ENCODE results near the gene ATOH7.
A peak's percentile ranks its signal among the peaks of the same experiment; 100 is the strongest.

Gene ATOH7

DNA sequence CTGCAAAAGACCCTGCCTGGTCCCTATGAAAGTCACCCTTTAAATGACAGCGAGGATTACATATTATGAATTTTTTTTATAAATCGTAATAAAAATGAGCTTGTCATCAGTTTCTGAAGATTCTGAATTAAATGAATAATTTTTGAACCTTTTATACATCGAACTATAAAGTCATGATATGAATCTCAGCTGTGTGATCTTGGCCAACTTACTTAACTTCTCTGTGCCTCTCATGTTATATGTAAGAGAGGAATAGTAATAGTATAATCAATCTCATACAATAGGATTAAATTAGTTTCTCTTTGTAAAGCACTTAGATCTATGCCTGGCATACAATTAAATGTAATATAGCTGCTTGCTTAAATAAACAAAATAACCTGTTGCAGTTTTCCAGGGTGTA, 5.3 kb upstream of the ATOH7 start:
- TF ChIP-seq CTCF (IDR thresholded peaks at IDR 0.05; ENCODE audit: borderline replicate concordance, control extremely low read depth, extremely low read depth, insufficient read depth, missing control alignments), result no peak
- DNase-seq (ENCODE audit: low spot score), result no peak
- in situ Hi-C loops (cut with MboI; ENCODE audit: low sequenced_read_pairs, unreplicated experiment), result no loop called here

GRCh38 chr10:68235581-68235980, 3.7 kb upstream of the ATOH7 start:
- TF ChIP-seq CTCF (IDR thresholded peaks at IDR 0.05; ENCODE audit: borderline replicate concordance, control extremely low read depth, extremely low read depth, insufficient read depth, missing control alignments), result no peak
- DNase-seq (ENCODE audit: low spot score), result no peak
- in situ Hi-C loops (cut with MboI; ENCODE audit: low sequenced_read_pairs, unreplicated experiment), result no loop called here

- no peak for TF ChIP-seq CTCF (IDR thresholded peaks at IDR 0.05; ENCODE audit: borderline replicate concordance, control extremely low read depth, extremely low read depth, insufficient read depth, missing control alignments)
- DNase-seq (ENCODE audit: low spot score), result no peak
- in situ Hi-C loops (cut with MboI; ENCODE audit: low sequenced_read_pairs, unreplicated experiment), result no loop called here
Observed at GRCh38 chr10:68235111-68235510, 3.2 kb upstream of the ATOH7 start.

GRCh38 chr10:68233046-68233445, 1.1 kb upstream of the ATOH7 start:
- TF ChIP-seq CTCF (IDR thresholded peaks at IDR 0.05; ENCODE audit: borderline replicate concordance, control extremely low read depth, extremely low read depth, insufficient read depth, missing control alignments), result no peak
- DNase-seq (ENCODE audit: low spot score), result no peak
- in situ Hi-C loops (cut with MboI; ENCODE audit: low sequenced_read_pairs, unreplicated experiment), result no loop called here

DNA sequence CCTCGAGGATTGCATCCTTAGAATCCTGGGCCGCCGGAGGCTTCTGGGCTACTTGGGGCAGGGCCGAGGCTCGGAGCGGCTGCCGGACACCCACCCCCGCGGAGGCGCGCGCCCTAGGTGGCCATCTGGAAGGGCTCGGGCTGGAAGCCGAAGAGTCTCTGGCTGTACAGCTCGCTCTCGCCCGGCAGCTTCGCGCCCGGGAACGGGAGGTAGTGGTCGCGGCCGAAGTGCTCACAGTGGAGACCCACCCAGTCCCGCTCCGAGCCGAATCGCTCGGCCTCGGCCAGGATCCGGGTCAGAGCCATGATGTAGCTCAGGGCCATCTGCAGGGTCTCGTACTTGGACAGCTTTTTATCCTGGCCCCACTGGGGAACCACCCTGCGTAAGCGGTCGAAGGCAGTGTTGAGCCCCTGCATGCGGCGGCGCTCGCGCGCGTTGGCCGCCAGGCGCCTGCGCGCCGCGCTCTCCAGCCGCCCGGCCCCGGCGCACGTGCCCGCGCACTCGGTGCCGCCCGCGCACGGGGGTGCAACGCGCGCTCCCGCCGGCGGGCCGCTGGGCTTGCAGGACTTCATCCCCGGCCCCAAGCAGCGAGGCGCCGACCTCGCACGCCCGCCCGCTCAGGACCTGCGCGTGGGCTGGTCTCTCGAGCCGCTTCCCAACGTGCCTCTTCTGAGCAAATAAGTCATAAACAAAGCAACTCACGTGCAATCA, 652 bp downstream of the ATOH7 start:
- in situ Hi-C loops (cut with MboI; ENCODE audit: low sequenced_read_pairs, unreplicated experiment), result no loop called here
- peak; percentile 20 for TF ChIP-seq CTCF (IDR thresholded peaks at IDR 0.05; ENCODE audit: borderline replicate concordance, control extremely low read depth, extremely low read depth, insufficient read depth, missing control alignments)
- peak; percentile 91 for DNase-seq (ENCODE audit: low spot score)

DNA sequence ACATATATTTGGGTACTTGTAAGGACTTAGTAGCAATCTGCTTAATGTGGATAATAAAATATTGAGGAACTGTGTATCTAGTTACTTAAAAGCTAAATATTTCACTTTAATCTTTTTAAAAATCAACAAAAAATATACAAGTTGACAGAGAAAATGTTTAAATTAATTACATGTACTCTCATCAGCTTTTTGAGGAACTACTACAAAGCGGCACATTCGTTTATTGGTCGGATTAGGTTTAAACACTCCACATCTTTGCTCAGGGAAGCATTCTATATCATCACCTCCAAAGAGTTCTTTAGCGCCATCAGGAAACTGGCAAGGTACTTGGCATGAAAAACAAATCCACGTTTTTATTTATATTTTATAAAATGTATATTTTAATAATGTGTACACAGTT, 1.6 kb downstream of the ATOH7 start:
- no peak for DNase-seq (ENCODE audit: low spot score)
- in situ Hi-C loops (cut with MboI; ENCODE audit: low sequenced_read_pairs, unreplicated experiment), result no loop called here
- no peak for TF ChIP-seq CTCF (IDR thresholded peaks at IDR 0.05; ENCODE audit: borderline replicate concordance, control extremely low read depth, extremely low read depth, insufficient read depth, missing control alignments)

Measured in GM13976 (cell line).